ENCODE measurements around the gene CTDSPL. TPM values are rescaled to one million over a fixed set of nuclear protein-coding genes. Genes with fewer than 3 reads are reported as not detected.

CTDSPL gene
- total RNA-seq, 1 experiment from 2014 or later = 124 TPM

- H3K27ac ChIP-seq = no peak overlapping the region
- peaks cover 72% of the 10 kb centered on the region for H3K79me2 ChIP-seq (ENCODE audit: low read depth)
- no peaks in the 10 kb centered on the region for H4K20me1 ChIP-seq (ENCODE audit: insufficient read depth)
- no peak overlapping the region for H3K4me2 ChIP-seq
- ChIA-PET POLR2A (ENCODE audit: unreplicated experiment) (no interaction called here), CTCF (no interaction called here)
- no TSS peak for BruUV-seq (replicated peaks)
- intact Hi-C loops (cut with micrococcal nuclease; ENCODE audit: unreplicated experiment) = no loop called here
- H3K27me3 ChIP-seq (ENCODE audit: insufficient read depth, low read depth) = no peaks in the 10 kb centered on the region
- no peak for DNase-seq
- peaks cover 24% of the 10 kb centered on the region for H3K4me1 ChIP-seq (replicated peaks; ENCODE audit: insufficient read depth)
- no peaks in the 10 kb centered on the region for H3K36me3 ChIP-seq (ENCODE audit: low read depth)
- peaks cover 16% of the 10 kb centered on the region; the same call in 1 of the 2 replicates for H3F3A ChIP-seq (ENCODE audit: insufficient read depth, low read depth)
- H3K4me3 ChIP-seq = no peak overlapping the region
- no peaks in the 10 kb centered on the region for H3K9me2 ChIP-seq (ENCODE audit: insufficient read depth)
- H3K9me3 ChIP-seq (ENCODE audit: insufficient read depth, low read depth) = no peaks in the 10 kb centered on the region
- no peak overlapping the region for H2AFZ ChIP-seq
- TF ChIP-seq EZH2 (IDR thresholded peaks at IDR 0.05; ENCODE audit: low read depth) (no peak), CTCF (conservative IDR thresholded peaks at IDR 0.05) (no peak)
Observed at GRCh38 chr3:37891227-37891626, 29.5 kb downstream of the CTDSPL start.

- intact Hi-C loops (cut with micrococcal nuclease; ENCODE audit: unreplicated experiment) = no loop called here
- peaks cover 24% of the 10 kb centered on the region for H3K4me1 ChIP-seq (replicated peaks; ENCODE audit: insufficient read depth)
- no peaks in the 10 kb centered on the region; the same call in 1 of the 2 replicates for H4K20me1 ChIP-seq (ENCODE audit: insufficient read depth)
- no peak overlapping the region for H2AFZ ChIP-seq
- no peaks in the 10 kb centered on the region for H3K36me3 ChIP-seq (ENCODE audit: low read depth)
- no peaks in the 10 kb centered on the region for H3K9me2 ChIP-seq (ENCODE audit: insufficient read depth)
- ChIA-PET CTCF (interaction anchor here (0.6 kb wide), 1 partner anchor 965 kb away, joined by 3 read pairs; no protein-coding TSS in a partner anchor), POLR2A (ENCODE audit: unreplicated experiment) (interaction anchor here (0.7 kb wide), 1 partner anchor 30 kb away, joined by 3 read pairs; no protein-coding TSS in a partner anchor)
- no TSS peak for BruUV-seq (replicated peaks)
- H3K9me3 ChIP-seq (ENCODE audit: insufficient read depth, low read depth) = no peaks in the 10 kb centered on the region
- no peak overlapping the region for H3K4me3 ChIP-seq
- no peak for TF ChIP-seq CTCF (conservative IDR thresholded peaks at IDR 0.05)
- no peak for TF ChIP-seq EZH2 (IDR thresholded peaks at IDR 0.05; ENCODE audit: low read depth)
- H3K4me2 ChIP-seq = peak overlapping the region; percentile 41
- H3K79me2 ChIP-seq (ENCODE audit: low read depth) = peaks cover 72% of the 10 kb centered on the region
- DNase-seq = peak in 1 of 2 experiments; percentile 60
- peaks cover 16% of the 10 kb centered on the region; the same call in 1 of the 2 replicates for H3F3A ChIP-seq (ENCODE audit: insufficient read depth, low read depth)
- no peaks in the 10 kb centered on the region for H3K27me3 ChIP-seq (ENCODE audit: insufficient read depth, low read depth)
- H3K27ac ChIP-seq = peak overlapping the region; percentile 40
Observed at GRCh38 chr3:37892927-37893600, 31.4 kb downstream of the CTDSPL start.

- Histone ChIP-seq H3F3A (ENCODE audit: insufficient read depth, low read depth) (0 out of 2 replicates have a peak, but pooled peaks cover 12% of the 10 kb centered on the region), H3K36me3 (ENCODE audit: low read depth) (no peaks in the 10 kb centered on the region), H4K20me1 (ENCODE audit: insufficient read depth) (no peaks in the 10 kb centered on the region; the same call in 1 of the 2 replicates), H3K27ac (no peak overlapping the region), H2AFZ (no peak overlapping the region), H3K27me3 (ENCODE audit: insufficient read depth, low read depth) (no peaks in the 10 kb centered on the region), H3K4me2 (no peak overlapping the region), H3K9me3 (ENCODE audit: insufficient read depth, low read depth) (no peaks in the 10 kb centered on the region), H3K9me2 (ENCODE audit: insufficient read depth) (no peaks in the 10 kb centered on the region), H3K4me3 (no peak overlapping the region), H3K79me2 (ENCODE audit: low read depth) (peaks cover 64% of the 10 kb centered on the region), H3K4me1 (replicated peaks; ENCODE audit: insufficient read depth) (peaks cover 22% of the 10 kb centered on the region)
- DNase-seq = no peak
- CTCF ChIA-PET = no interaction called here
- TF ChIP-seq CTCF (conservative IDR thresholded peaks at IDR 0.05) (no peak), EZH2 (IDR thresholded peaks at IDR 0.05; ENCODE audit: low read depth) (no peak)
- intact Hi-C loops (cut with micrococcal nuclease; ENCODE audit: unreplicated experiment) = no loop called here
- BruUV-seq (replicated peaks) = no TSS peak
- POLR2A ChIA-PET (ENCODE audit: unreplicated experiment) = no interaction called here
Observed at GRCh38 chr3:37896827-37897226, 35.1 kb downstream of the CTDSPL start.

Measured in PC-9 (cell line).